Measurements from ENCODE around the gene DDAH1.

The DDAH1 gene

GRCh38 chr1:85311818-85312217 lies 153.1 kb downstream of the DDAH1 start:
- in situ Hi-C loops (cut with MboI; ENCODE audit: low sequenced_read_pairs) = no loop called here

GRCh38 chr1:85308833-85309350 lies 156.1 kb downstream of the DDAH1 start:
- in situ Hi-C loops (cut with MboI; ENCODE audit: low sequenced_read_pairs) = no loop called here

DNA sequence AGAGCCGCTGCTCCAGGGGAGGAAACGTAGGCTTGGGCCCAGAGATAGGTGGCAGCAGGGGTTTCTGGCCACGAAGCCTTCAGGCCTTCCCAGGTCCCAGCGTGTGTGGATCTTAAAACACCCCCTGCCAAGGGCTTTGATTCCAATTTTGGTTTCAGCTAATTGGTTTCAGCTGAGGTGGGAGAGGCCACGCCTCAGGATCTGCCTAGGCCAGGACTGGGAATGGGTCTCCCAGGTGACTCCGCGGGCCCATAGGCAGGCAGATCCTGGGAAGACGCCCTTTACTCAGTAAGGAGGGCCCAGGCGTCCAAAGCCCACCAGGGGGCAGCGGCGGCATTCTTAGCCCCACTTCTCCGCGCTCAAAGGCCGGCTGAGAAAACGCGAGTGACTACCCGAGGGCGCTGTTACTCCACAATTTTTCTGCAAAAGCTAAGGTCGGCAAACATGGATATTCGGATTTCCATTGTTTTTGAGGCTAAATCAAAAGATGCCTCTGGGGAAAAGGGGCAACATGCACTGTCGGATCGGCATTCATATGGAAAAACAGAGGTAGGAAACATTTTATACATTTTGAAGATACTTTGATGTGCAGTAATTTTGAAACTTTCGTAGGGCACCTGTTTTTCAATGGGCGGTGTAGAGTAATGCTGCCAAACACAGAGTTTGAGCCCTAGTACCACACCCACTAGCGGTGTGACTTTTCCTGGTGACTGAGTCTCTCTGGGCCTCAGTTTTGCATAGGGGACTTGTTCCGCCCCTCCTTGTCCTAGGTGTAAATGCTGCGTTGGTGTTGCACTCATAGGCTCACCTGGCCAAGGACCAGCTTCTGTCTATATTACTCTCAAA lies 156.7 kb downstream of the DDAH1 start:
- in situ Hi-C loops (cut with MboI; ENCODE audit: low sequenced_read_pairs) = no loop called here

DNA sequence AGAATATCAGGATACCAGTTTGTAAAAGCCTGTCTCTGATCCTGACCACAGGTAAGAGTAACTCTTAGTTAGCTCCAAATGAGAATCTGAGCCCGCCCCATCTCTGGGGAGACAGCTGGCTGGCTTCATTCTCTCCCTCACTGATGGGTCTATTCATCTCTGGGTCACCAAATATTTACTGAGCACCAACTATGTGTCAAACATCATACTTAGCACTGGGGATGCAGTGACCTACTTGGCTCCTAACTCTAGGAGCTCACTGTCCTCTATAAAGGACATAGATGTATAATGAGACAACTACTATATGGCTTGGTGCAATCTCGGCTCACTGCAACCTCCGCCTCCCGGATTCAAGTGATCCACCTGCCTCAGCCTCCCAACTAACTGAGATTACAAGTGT lies 158.7 kb downstream of the DDAH1 start:
- in situ Hi-C loops (cut with MboI; ENCODE audit: low sequenced_read_pairs) = no loop called here

GRCh38 chr1:85303440-85304162 lies 161.4 kb downstream of the DDAH1 start:
- in situ Hi-C loops (cut with MboI; ENCODE audit: low sequenced_read_pairs) = no loop called here

GRCh38 chr1:85300140-85300539 lies 164.8 kb downstream of the DDAH1 start:
- in situ Hi-C loops (cut with MboI; ENCODE audit: low sequenced_read_pairs) = no loop called here

GRCh38 chr1:85297855-85298629 lies 166.9 kb downstream of the DDAH1 start:
- in situ Hi-C loops (cut with MboI; ENCODE audit: low sequenced_read_pairs) = no loop called here

- in situ Hi-C loops (cut with MboI; ENCODE audit: low sequenced_read_pairs) = no loop called here
Measured at GRCh38 chr1:85297538-85297854, 167.5 kb downstream of the DDAH1 start.

DNA sequence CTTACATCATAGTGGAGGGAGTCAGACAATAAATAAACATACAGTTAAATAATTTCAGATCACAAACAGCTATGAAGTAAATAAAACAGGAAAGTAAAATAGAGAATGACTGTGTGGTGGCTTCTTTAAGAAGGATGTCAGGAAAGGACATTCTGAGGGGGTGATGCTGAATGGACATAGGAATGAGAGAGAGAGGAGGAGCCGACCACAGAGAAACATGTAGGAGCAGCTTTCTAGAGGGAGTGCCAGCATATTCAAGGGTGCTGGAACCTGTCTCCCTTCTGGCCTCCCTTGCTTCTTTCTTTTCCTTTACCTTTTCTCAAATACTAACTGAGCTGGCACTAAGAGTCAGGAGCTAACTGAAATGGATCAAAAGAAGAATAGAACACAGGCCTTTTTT lies 168.0 kb downstream of the DDAH1 start:
- in situ Hi-C loops (cut with MboI; ENCODE audit: low sequenced_read_pairs) = no loop called here

GRCh38 chr1:85295654-85296053 lies 169.3 kb downstream of the DDAH1 start:
- in situ Hi-C loops (cut with MboI; ENCODE audit: low sequenced_read_pairs) = no loop called here

- in situ Hi-C loops (cut with MboI; ENCODE audit: low sequenced_read_pairs) = no loop called here
Measured at GRCh38 chr1:85295006-85295431, 169.9 kb downstream of the DDAH1 start.

- in situ Hi-C loops (cut with MboI; ENCODE audit: low sequenced_read_pairs) = no loop called here
Measured at GRCh38 chr1:85290826-85291225, 174.1 kb downstream of the DDAH1 start.

GRCh38 chr1:85289848-85290335 lies 175.1 kb downstream of the DDAH1 start:
- in situ Hi-C loops (cut with MboI; ENCODE audit: low sequenced_read_pairs) = no loop called here

DNA sequence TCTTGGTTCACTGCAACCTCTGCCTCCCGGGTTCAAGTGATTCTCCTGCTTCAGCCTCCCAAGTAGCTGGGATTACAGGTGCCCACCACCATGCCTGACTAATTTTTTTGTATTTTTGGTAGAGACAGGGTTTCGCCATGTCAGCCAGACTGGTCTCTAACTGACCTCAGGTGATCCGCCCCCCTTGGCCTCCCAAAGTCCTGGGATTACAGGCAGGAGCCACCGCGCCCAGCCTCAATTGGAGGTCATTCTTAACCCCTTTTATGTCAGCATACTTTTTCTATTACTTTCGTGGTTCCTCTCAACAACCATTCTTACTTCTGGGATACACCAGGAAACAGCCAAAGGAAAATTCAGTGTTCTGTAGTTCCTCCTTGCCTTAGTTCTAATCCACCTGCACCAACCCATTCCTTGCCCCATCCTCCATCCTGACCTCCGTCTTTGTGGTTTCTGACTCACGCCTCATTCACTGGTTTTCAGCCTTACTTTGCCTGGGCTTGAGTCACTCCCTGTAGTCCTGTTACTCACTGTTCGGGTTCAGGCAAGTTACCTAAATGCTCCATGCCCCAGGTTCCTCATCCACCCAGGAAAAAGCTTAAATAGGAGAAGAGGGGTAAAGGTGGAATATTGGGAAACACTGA lies 175.6 kb downstream of the DDAH1 start:
- in situ Hi-C loops (cut with MboI; ENCODE audit: low sequenced_read_pairs) = no loop called here

GRCh38 chr1:85284202-85284601 lies 180.8 kb downstream of the DDAH1 start:
- in situ Hi-C loops (cut with MboI; ENCODE audit: low sequenced_read_pairs) = no loop called here

DNA sequence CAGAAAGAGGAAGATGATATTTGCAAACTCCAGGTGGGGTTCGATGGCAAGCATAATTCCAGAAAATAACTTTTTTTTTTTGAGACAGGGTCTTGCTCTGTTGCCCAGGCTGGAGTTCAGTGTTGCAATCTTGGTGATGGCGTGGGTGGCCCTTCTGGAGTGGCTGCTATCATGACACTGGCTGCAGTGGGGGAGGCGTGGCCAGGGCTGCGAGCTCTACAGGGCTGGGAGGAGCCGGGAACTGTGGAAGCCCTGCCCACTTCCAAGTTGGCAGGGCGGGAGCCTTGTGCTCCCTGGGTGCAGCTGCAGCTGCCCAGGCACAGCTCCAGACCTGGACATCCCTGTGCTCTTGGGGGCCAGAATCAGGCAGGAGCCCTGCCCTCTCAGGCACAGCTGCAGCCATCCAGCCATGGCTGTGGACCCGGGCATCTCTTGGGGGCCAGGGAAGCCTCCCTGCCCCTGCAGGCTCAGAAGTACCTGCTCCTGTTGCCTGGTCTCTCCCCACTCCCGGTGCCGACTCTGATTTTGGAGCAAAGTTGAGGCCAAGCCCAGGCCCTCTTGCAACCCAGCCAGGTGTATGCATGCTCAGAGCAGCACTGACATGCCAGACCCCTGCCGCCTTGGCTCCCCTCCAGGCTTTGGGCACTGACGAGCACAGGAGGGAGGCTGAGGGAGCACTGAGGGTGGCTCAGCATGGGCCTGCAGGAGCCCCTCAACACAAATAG lies 181.3 kb downstream of the DDAH1 start:
- in situ Hi-C loops (cut with MboI; ENCODE audit: low sequenced_read_pairs) = no loop called here

- in situ Hi-C loops (cut with MboI; ENCODE audit: low sequenced_read_pairs) = no loop called here
Measured at GRCh38 chr1:85282424-85282823, 182.5 kb downstream of the DDAH1 start.

GRCh38 chr1:85280636-85281035 lies 184.3 kb downstream of the DDAH1 start:
- in situ Hi-C loops (cut with MboI; ENCODE audit: low sequenced_read_pairs) = no loop called here

- in situ Hi-C loops (cut with MboI; ENCODE audit: low sequenced_read_pairs) = no loop called here
Measured at GRCh38 chr1:85279458-85280080, 185.4 kb downstream of the DDAH1 start.

All from HL-60/S4 treated with phorbol 12-myristate 13-acetate at 8.2 ng/mL for 4 days and 3 days (cell line).